AG10803 (cell line): ENCODE results near the gene STK32C.
"Not testable (repeated sequence)": the region's sequence is repeated elsewhere in the genome, so short reads cannot be mapped to it uniquely, and the experiment has no call there.

Source experiments
- DNase-seq: peaks from one replicate; pipeline ENCODE4 v3.0.0; 2010; ENCODE audit warnings: low read depth
- H3K4me3 ChIP-seq: 2 replicates; pipeline ENCODE4 v1.5.1; 2011; ENCODE audit warnings: mild to moderate bottlenecking, low read length, control low read depth
- TF ChIP-seq, protein P1 (sequence below): conservative IDR thresholded peaks from 2 replicates; pipeline ENCODE4 v1.5.1; 2011; ENCODE audit warnings: mild to moderate bottlenecking, low read length, control low read depth, inconsistent platforms

STK32C gene

DNA sequence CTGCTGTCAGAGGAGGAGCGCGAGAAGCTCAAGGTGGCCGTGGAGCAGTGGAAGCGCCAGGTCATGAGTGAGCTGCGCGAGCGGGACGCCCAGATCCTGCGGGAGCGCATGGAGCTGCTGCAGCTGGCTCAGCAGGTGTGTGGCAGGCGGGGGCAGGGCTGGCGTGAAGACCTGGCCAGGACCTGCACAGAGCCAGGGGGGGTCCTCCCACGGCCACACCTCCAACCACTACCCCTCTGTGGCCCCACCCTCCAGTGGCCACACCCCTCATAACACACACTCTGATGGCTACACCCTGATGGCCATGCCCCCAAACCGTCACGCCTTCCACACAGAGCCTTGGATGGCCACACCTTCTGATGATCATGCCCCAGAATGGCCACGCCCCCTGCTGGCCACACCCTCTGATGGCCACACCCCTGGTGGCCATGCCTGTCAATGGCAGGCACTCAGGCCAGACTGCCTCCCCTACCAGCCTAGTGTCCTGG is 144.4 kb downstream of the STK32C start:
- DNase-seq: no peak
- H3K4me3 ChIP-seq: no peak overlapping the region
- TF ChIP-seq, protein P1, sequence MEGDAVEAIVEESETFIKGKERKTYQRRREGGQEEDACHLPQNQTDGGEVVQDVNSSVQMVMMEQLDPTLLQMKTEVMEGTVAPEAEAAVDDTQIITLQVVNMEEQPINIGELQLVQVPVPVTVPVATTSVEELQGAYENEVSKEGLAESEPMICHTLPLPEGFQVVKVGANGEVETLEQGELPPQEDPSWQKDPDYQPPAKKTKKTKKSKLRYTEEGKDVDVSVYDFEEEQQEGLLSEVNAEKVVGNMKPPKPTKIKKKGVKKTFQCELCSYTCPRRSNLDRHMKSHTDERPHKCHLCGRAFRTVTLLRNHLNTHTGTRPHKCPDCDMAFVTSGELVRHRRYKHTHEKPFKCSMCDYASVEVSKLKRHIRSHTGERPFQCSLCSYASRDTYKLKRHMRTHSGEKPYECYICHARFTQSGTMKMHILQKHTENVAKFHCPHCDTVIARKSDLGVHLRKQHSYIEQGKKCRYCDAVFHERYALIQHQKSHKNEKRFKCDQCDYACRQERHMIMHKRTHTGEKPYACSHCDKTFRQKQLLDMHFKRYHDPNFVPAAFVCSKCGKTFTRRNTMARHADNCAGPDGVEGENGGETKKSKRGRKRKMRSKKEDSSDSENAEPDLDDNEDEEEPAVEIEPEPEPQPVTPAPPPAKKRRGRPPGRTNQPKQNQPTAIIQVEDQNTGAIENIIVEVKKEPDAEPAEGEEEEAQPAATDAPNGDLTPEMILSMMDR: no peak

DNA sequence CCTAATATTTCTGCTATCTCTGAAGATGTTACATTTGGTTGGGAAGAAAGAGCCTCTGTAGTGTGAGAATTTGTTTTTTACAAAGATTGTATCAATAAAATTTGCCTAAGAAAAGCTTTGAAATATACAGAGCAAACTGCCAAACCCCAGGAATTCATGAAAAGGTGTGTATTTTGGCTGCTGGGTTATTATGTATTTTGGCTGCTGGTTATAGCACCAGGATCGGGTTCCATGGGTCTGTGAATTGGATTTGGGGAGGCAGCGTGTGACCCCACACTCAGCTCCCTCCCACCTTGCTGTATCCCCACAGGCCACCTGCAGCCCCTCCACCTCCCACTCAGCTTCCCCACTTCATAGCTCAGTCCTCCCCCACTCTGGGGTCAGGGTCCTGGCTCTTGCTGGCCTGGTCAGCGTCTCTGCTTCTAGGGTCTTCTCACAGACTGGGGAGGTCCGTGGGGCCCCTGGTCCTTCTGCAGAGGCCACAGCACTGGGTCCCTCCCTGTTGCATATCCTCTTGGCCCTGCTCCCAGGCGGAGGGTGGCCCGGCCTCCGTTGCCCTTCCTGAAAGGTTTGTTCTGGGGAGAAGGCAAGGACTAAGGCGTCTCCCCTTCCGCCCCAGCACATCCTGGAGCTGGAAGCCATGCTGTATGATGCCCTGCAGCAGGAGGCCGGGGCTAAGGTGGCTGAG is 145.0 kb downstream of the STK32C start:
- no peak for DNase-seq
- TF ChIP-seq, protein P1: no peak
- no peak overlapping the region for H3K4me3 ChIP-seq

DNA sequence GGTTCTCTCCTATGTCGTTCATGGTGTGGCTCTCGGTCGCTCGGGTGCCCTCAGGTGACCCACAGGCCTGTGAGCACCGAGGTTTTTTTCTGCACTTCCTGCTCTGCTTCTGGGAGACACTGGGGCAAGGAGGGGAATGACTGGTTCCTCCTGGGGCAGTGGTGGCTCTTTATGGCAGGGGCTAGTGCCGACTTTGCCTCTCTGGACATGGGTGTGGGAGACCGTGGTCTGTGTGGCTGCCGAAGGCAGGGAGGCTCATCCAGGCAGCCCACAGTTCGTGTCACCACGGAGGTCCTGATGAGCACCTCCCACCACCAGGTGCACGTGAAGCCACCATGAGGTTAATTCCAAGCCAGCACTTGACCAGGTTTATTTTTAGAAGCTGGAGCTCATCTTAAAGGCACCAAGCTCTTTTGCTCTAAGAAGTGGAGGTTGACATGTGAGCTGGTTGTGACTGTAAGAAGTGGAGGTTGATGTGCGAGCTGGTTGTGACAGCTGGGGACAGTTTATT is 145.7 kb downstream of the STK32C start:
- TF ChIP-seq, protein P1: no peak
- no peak for DNase-seq
- no peak overlapping the region for H3K4me3 ChIP-seq

DNA sequence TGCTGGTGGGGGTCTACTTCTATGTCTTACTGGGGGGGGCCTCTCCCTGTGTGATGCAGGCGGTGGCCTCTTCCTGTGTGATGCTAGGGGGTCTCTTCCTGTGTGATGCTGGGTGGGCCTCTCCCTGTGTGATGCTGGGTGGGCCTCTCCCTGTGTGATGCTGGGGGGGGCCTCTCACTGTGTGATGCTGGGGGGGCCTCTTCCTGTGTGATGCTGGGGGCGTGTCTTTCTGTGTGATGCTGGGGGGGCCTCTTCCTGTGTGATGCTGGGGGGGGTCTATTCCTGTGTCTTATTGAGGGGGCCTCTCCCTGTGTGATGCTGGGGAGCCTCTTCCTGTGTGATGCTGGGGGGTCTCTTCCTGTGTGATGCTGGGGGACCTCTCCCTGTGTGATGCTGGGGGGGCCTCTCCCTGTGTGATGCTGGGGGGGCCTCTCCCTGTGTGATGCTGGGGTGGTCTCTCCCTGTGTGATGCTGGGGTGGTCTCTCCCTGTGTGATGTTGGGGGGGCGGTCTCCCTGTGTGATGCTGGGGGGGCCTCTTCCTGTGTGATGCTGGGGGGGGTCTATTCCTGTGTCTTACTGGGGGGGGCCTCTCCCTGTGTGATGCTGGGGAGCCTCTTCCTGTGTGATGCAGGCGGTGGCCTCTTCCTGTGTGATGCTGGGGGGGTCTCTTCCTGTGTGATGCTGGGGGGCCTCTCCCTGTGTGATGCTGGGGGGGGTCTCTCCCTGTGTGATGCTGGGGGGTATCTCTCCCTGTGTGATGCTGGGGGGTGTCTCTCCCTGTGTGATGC is 146.7 kb downstream of the STK32C start:
- not testable (repeated sequence) for DNase-seq, H3K4me3 ChIP-seq

DNA sequence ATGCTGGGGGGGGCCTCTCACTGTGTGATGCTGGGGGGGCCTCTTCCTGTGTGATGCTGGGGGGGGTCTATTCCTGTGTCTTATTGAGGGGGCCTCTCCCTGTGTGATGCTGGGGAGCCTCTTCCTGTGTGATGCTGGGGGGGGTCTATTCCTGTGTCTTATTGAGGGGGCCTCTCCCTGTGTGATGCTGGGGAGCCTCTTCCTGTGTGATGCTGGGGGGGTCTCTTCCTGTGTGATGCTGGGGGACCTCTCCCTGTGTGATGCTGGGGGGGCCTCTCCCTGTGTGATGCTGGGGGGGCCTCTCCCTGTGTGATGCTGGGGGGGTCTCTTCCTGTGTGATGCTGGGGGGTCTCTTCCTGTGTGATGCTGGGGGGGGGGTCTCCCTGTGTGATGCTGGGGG is 147.5 kb downstream of the STK32C start:
- not testable (repeated sequence) for DNase-seq, H3K4me3 ChIP-seq

DNA sequence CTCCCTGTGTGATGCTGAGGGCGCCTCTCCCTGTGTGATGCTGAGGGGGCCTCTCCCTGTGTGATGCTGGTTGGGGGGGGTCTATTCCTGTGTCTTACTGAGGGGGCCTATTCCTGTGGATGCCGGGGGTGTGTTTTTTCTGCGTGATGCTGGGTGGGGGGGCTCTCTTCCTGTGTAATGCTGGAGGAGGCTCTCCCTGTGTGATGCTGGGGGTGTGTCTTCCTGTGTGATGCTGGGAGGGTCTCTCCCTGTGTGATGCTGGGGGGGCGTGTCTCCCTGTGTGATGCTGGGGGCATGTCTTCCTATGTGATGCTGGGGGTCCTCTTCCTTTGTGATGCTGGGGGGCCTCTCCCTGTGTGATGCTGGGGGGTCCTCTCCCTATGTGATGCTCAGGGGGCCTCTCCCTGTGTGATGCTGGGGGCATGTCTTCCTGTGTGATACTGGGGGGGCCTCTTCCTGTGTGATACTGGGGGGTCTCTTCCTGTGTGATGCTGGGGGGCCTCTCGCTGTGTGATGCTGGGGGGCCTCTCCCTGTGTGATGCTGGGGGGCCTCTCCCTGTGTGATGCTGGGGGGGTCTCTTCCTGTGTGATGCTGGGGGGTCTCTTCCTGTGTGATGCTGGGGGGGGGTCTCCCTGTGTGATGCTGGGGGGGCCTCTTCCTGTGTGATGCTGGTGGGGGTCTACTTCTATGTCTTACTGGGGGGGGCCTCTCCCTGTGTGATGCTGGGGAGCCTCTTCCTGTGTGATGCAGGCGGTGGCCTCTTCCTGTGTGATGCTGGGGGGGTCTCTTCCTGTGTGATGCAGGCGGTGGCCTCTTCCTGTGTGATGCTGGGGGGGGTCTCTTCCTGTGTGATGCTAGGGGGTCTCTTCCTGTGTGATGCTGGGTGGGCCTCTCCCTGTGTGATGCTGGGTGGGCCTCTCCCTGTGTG is 148.2 kb downstream of the STK32C start:
- H3K4me3 ChIP-seq: not testable (repeated sequence)

DNA sequence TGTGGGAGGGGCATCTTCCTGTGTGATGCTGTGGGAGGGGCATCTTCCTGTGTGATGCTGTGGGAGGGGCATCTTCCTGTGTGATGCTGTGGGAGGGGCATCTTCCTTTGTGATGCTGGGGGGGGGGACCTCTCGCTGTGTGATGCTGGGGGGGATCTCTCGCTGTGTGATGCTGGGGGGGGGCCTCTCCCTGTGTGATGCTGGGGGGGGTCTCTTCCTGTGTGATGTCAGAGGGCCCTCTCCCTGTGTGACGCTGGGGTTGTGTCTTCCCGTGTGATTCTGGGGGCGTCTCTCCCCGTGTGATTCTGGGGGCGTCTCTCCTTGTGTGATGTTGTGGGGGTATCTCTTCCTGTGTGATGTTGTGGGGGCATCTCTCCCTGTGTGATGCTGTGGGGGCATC is 148.9 kb downstream of the STK32C start:
- no peak for DNase-seq
- no peak overlapping the region for H3K4me3 ChIP-seq
- TF ChIP-seq, protein P1: no peak

More for the DNA sequence above, 148.2 kb downstream of the STK32C start:
- DNase-seq: not testable (repeated sequence)

DNA sequence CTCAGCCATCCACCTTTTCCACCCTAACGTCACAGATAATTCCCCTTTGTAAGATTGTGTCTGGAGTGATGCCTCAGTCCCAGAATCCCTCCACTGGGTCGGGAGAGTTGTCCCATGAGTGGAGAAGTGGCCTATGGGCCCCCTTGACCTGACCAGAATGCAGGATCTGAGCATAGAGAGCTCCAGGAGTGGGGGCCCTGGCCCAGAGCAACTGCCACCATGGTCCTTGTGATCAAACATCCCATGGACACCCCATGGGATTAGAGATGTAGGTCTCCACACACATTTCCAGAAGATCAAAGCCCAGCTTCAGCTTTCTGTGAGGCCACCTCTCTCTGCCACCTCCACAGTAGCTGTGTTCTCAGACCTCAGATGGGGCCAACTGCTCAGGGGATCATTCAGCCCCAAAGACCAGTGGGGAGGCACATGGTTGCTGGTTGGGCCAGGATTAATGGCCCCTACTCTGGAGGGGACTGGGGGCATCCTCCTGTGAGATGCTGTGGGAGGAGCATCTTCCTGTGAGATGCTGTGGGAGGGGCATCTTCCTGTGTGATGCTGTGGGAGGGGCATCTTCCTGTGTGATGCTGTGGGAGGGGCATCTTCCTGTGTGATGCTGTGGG is 149.5 kb downstream of the STK32C start:
- TF ChIP-seq, protein P1: no peak

More for the DNA sequence above, 149.5 kb downstream of the STK32C start:
- no peak overlapping the region for H3K4me3 ChIP-seq
- DNase-seq: no peak
